Testis (tissue), 3 donors: ENCODE measurements around the gene VPS8. TPM values are rescaled to one million over a fixed set of nuclear protein-coding genes. Genes with fewer than 3 reads are reported as not detected.

Source experiments
- DNase-seq: peaks from one replicate; pipeline ENCODE4 v3.0.0-alpha.2; 2019
- H3K27ac ChIP-seq, 2 donors: fragments of 200-600 bp; sonication (generic); one replicate each; pipeline ENCODE4 v1.5.1; 2019
- H3K27me3 ChIP-seq: fragments of 200-600 bp; sonication (generic); one replicate; pipeline ENCODE4 v1.5.1; 2019
- H3K36me3 ChIP-seq: fragments of 200-600 bp; sonication (generic); one replicate; pipeline ENCODE4 v1.5.1; 2017; ENCODE audit warnings: low read depth; ENCODE audit errors: missing control alignments
- H3K4me1 ChIP-seq: fragments of 200-600 bp; sonication (generic); one replicate; pipeline ENCODE4 v1.5.1; 2019
- H3K4me3 ChIP-seq, 2 donors: fragments of 200-600 bp; sonication (generic); one replicate each; pipeline ENCODE4 v1.5.1; 2017 to 2019
- H3K9me3 ChIP-seq: fragments of 200-600 bp; sonication (generic); one replicate; pipeline ENCODE4 v1.5.1; 2017
- POLR2A ChIP-seq: fragments of 450-650 bp; IDR thresholded peaks from one replicate; pipeline ENCODE4 v1.6.1; 2017; ENCODE audit warnings: antibody characterized with exemption, mild to moderate bottlenecking, moderate library complexity
- WGBS, 2 donors: methylation state at CpG; one replicate each; pipeline ENCODE4 v1.1.5; 2018; 5-methylcytosine and 5-hydroxymethylcytosine counted together
- intact Hi-C: fragments of 100-400 bp; cut with DNase I; formaldehyde crosslinking; loops from one replicate; pipeline ENCODE4 v1.15.1; 2023; ENCODE audit warnings: low total_unique reads
- polyA plus RNA-seq: library from polyadenylated mRNA; stranded (reverse); fragments of 350-450 nt; fragmentation: Illumina TruSeq; extraction: RNeasy Lipid Tissue Mini Kit (QIAGEN cat#74804); gene quantifications from one replicate; pipeline ENCODE4 v1.2.3, GENCODE V29; 2014; ENCODE audit warnings: low read depth, low replicate concordance; ENCODE audit not compliant: insufficient read depth
- total RNA-seq, 2 donors: library from RNA; depleted of rRNA; stranded (reverse); fragments of >200 nt; gene quantifications; one replicate each; pipeline ENCODE4 v1.2.3, GENCODE V29; 2016
- TF ChIP-seq, protein P1 (sequence below), 3 experiments: fragments of 450-650 bp in 2 of 3; fragments of 200-600 bp in 1 of 3; sonication (generic) in 1 of 3; IDR thresholded peaks; one replicate each; pipeline ENCODE4 v1.5.1; 2016 to 2019; ENCODE audit warnings: antibody characterized with exemption in 3 of 3, mild to moderate bottlenecking in 2 of 3, moderate library complexity in 1 of 3

Gene VPS8
- total and polyA plus RNA-seq, 3 donors from 2014 or later = 65.8 to 127 (median 88.0) TPM

DNA sequence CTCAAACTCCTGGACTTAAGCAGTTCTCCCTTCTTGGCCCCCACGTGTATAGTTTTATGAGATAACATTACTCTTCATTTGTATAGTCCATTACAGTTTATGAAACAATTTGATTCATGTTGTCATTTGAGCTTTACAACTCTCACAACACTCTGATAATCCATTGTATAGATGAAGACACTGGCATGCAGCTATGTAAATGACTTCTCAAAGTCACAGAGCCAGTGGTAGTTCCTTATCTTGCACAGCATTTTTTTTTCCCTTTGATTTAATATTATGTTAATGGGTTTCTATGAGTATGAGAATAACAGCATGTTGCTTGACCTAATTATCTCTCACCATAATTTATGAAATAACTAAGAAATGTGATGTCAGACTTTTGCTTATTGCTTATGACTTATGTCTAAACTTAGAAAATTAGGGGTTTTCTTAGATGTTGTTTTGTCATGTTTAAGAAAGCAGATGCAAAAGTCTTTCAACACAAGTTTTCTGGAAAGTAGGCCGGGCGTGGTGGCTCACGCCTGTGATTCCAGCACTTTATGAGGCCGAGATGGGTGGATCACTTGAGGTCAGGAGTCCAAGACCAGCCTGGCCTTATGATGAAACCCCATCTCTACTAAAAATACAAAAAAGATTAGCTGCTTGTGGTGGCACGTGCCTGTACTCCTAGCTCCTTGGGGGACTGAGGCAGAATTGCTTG is 13.3 kb downstream of the VPS8 start:
- TF ChIP-seq, protein P1, sequence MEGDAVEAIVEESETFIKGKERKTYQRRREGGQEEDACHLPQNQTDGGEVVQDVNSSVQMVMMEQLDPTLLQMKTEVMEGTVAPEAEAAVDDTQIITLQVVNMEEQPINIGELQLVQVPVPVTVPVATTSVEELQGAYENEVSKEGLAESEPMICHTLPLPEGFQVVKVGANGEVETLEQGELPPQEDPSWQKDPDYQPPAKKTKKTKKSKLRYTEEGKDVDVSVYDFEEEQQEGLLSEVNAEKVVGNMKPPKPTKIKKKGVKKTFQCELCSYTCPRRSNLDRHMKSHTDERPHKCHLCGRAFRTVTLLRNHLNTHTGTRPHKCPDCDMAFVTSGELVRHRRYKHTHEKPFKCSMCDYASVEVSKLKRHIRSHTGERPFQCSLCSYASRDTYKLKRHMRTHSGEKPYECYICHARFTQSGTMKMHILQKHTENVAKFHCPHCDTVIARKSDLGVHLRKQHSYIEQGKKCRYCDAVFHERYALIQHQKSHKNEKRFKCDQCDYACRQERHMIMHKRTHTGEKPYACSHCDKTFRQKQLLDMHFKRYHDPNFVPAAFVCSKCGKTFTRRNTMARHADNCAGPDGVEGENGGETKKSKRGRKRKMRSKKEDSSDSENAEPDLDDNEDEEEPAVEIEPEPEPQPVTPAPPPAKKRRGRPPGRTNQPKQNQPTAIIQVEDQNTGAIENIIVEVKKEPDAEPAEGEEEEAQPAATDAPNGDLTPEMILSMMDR (IDR thresholded peaks at IDR 0.05) = no peak
- TF ChIP-seq POLR2A = no peak
- H3K36me3 ChIP-seq = no peaks in the 10 kb centered on the region
- H3K4me1 ChIP-seq = peaks cover 3% of the 10 kb centered on the region
- intact Hi-C loops = no loop called here
- H3K27ac ChIP-seq = no peak overlapping the region
- no peaks in the 10 kb centered on the region for H3K9me3 ChIP-seq
- 89 to 96% methylated on average over 6 of the region's 6 CpGs for WGBS, 2 donors
- no peak overlapping the region for H3K4me3 ChIP-seq
- DNase-seq = no peak
- no peaks in the 10 kb centered on the region for H3K27me3 ChIP-seq

DNA sequence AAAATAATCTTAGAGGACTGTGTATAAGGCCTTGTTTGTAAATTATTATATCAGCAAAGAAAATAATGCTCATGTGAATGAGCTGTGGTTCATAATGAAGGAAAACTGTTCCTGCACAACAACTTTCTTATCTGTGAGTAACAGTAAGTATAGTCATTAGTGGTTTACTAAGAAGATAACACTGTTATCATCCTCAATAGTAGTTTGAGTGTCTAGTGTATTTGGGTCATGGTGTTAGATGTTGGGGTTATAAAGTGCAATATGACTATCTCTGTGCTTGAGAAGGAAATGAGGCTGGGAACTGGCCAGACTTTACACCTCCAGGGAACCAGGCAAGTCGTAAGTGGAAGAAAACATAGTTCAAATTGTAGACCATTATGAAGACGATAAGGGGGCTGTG is 15.6 kb downstream of the VPS8 start:
- WGBS, 2 donors = 73 to 79% methylated on average over 2 of the region's 2 CpGs
- TF ChIP-seq POLR2A = no peak
- TF ChIP-seq, protein P1 (IDR thresholded peaks at IDR 0.05) = no peak
- intact Hi-C loops = no loop called here
- DNase-seq = no peak
- H3K9me3 ChIP-seq = no peaks in the 10 kb centered on the region
- no peaks in the 10 kb centered on the region for H3K4me1 ChIP-seq
- H3K4me3 ChIP-seq = no peak overlapping the region
- H3K36me3 ChIP-seq = no peaks in the 10 kb centered on the region
- H3K27ac ChIP-seq = no peak overlapping the region
- no peaks in the 10 kb centered on the region for H3K27me3 ChIP-seq

DNA sequence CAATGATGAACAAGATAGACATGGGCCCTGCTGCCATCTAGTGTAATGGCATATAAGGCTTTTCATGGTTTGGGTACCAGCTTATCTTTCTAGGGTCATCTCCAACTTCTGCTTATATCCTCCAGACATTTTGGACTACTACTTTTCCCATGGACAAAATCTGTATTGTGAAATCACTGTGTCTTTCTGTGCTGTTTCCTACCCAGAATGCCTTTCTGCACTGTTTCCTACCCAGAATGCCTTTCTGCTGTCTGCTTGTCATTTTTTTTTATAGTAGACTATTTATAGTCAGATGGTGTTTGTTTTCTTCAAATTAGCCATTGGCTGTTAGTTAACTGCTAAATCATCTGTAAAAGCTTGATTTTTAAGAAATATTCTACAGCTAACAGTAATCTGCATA is 20.1 kb downstream of the VPS8 start:
- Histone ChIP-seq H3K27ac (no peak overlapping the region), H3K36me3 (no peaks in the 10 kb centered on the region), H3K4me1 (no peaks in the 10 kb centered on the region), H3K27me3 (no peaks in the 10 kb centered on the region), H3K9me3 (no peaks in the 10 kb centered on the region), H3K4me3 (no peak overlapping the region)
- no peak for TF ChIP-seq POLR2A
- TF ChIP-seq, protein P1 (IDR thresholded peaks at IDR 0.05) = no peak
- DNase-seq = no peak
- intact Hi-C loops = no loop called here

DNA sequence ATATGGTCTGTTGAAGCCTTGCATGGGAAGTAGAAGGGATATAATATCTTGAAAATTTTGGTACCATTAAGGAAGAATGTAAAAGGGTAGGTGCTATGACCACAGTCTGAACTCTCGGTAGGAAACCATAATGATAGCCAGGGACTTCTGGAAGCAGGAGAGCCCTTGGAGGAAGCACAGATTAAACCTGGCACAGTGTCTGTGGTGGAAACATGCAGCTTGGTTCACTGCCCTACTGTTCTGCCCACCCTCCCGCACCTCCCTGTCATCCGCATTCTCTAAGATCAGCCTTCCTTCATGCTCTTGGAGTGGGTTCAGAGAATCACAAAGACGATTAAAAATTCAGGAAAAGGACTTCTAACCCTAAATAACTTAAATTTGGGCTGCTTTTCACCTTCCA is 20.9 kb downstream of the VPS8 start:
- no peaks in the 10 kb centered on the region for H3K4me1 ChIP-seq
- WGBS, 2 donors = 86 to 93% methylated on average over 4 of the region's 4 CpGs
- TF ChIP-seq POLR2A = no peak

DNA sequence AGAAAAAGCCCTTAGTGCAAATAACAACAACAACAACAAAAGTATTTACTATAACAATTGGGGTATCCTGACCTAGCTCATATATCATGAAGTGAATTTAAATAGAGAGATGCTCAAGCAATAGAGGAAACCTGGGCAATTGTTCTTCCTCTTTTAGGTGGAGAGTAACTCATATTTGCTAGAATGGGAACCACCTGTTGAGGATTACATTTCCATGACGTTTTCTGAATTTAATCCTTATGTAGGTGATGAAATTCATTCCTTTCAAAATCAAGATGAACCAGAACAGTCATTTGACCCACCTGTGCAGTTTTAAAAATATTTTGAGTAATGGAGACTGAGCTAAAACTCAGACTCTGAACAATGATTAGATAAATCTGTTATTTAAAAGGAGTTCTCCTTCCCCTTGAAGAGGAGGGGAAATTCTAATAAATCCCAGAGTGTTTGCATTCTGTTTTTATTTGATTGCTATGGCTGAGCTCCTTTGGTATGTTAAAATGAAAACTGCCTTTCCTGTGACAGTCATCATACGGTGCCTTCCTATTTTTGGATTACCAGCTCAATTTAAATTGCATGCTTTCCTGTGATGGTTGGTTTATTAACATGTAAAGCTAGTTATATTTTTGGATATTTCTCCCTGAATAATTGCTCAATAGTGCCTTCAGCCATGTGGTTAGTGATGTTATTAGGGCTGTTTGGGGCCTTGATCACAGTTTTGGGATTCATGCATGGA is 24.3 kb downstream of the VPS8 start:
- Histone ChIP-seq H3K27me3 (no peaks in the 10 kb centered on the region), H3K4me3 (no peak overlapping the region), H3K36me3 (no peaks in the 10 kb centered on the region), H3K9me3 (no peaks in the 10 kb centered on the region), H3K4me1 (no peaks in the 10 kb centered on the region), H3K27ac (no peak overlapping the region)
- WGBS, 2 donors = 79 to 85% methylated on average over 2 of the region's 2 CpGs
- TF ChIP-seq, protein P1 (IDR thresholded peaks at IDR 0.05) = no peak
- no peak for TF ChIP-seq POLR2A
- intact Hi-C loops = no loop called here
- no peak for DNase-seq

More for the DNA sequence above, 20.9 kb downstream of the VPS8 start:
- Histone ChIP-seq H3K36me3 (no peaks in the 10 kb centered on the region), H3K4me3 (no peak overlapping the region), H3K27ac (no peak overlapping the region), H3K9me3 (no peaks in the 10 kb centered on the region), H3K27me3 (no peaks in the 10 kb centered on the region)
- intact Hi-C loops = no loop called here
- DNase-seq = no peak
